Ishikawa (cell line): Measurements from ENCODE around the gene IGF2BP1.

ENCODE experiments used
- CEBPB ChIP-seq: IDR thresholded peaks from 2 replicates; pipeline ENCODE4 v1.6.1; 2012
- CREB1 ChIP-seq: IDR thresholded peaks from 2 replicates; pipeline ENCODE4 v1.6.1; 2012; ENCODE audit warnings: low read depth
- EGR1 ChIP-seq: IDR thresholded peaks from 2 replicates; pipeline ENCODE4 v1.6.1; 2012
- EP300 ChIP-seq: IDR thresholded peaks from 2 replicates; pipeline ENCODE4 v1.6.1; 2012; ENCODE audit warnings: borderline replicate concordance
- FOXM1 ChIP-seq: IDR thresholded peaks from 2 replicates; pipeline ENCODE4 v1.6.1; 2012; ENCODE audit warnings: low read depth, borderline replicate concordance
- MAX ChIP-seq: IDR thresholded peaks from 2 replicates; pipeline ENCODE4 v1.6.1; 2012
- NFIC ChIP-seq: IDR thresholded peaks from 2 replicates; pipeline ENCODE4 v1.6.1; 2012
- RAD21 ChIP-seq: IDR thresholded peaks from 2 replicates; pipeline ENCODE4 v1.6.1; 2012; ENCODE audit warnings: low read depth
- REST ChIP-seq: IDR thresholded peaks from 2 replicates; pipeline ENCODE4 v1.6.1; 2012; ENCODE audit warnings: low read depth, mild to moderate bottlenecking
- TAF1 ChIP-seq: IDR thresholded peaks from 2 replicates; pipeline ENCODE4 v1.6.1; 2012; ENCODE audit warnings: low read depth, mild to moderate bottlenecking
- TCF12 ChIP-seq: IDR thresholded peaks from 2 replicates; pipeline ENCODE4 v1.6.1; 2012; ENCODE audit warnings: low read depth
- TEAD4 ChIP-seq: IDR thresholded peaks from 2 replicates; pipeline ENCODE4 v1.6.1; 2012
- USF1 ChIP-seq: IDR thresholded peaks from 2 replicates; pipeline ENCODE4 v1.6.1; 2012
- YY1 ChIP-seq: IDR thresholded peaks from 2 replicates; pipeline ENCODE4 v1.6.1; 2012; ENCODE audit warnings: low read depth
- ZBTB7A ChIP-seq: IDR thresholded peaks from 2 replicates; pipeline ENCODE4 v1.6.1; 2012; ENCODE audit warnings: low read depth

Gene IGF2BP1

GRCh38 chr17:49071106-49071505 is 73.9 kb downstream of the IGF2BP1 start:
- no peak for TF ChIP-seq RAD21
- TF ChIP-seq MAX, result no peak
- no peak for TF ChIP-seq TCF12
- TF ChIP-seq EGR1, result no peak
- TF ChIP-seq TEAD4, result no peak
- no peak for TF ChIP-seq CREB1
- no peak for TF ChIP-seq EP300
- no peak for TF ChIP-seq USF1
- no peak for TF ChIP-seq NFIC
- TF ChIP-seq FOXM1, result no peak
- TF ChIP-seq REST, result no peak
- TF ChIP-seq YY1, result no peak
- no peak for TF ChIP-seq TAF1
- TF ChIP-seq ZBTB7A, result no peak
- no peak for TF ChIP-seq CEBPB

- TF ChIP-seq TAF1, result no peak
- TF ChIP-seq TEAD4, result no peak
- TF ChIP-seq ZBTB7A, result no peak
- no peak for TF ChIP-seq CREB1
- no peak for TF ChIP-seq NFIC
- TF ChIP-seq FOXM1, result no peak
- TF ChIP-seq EGR1, result no peak
- TF ChIP-seq REST, result no peak
- no peak for TF ChIP-seq TCF12
- no peak for TF ChIP-seq EP300
- no peak for TF ChIP-seq USF1
- TF ChIP-seq CEBPB, result no peak
- no peak for TF ChIP-seq RAD21
- no peak for TF ChIP-seq YY1
Measured at GRCh38 chr17:49074851-49075540, 77.8 kb downstream of the IGF2BP1 start.

- TF ChIP-seq FOXM1, result no peak
- TF ChIP-seq USF1, result no peak
Measured at GRCh38 chr17:49076573-49077384, 79.6 kb downstream of the IGF2BP1 start.

GRCh38 chr17:49078248-49078647 is 81.1 kb downstream of the IGF2BP1 start:
- no peak for TF ChIP-seq NFIC
- TF ChIP-seq REST, result no peak
- TF ChIP-seq ZBTB7A, result no peak
- no peak for TF ChIP-seq CREB1
- no peak for TF ChIP-seq RAD21
- TF ChIP-seq FOXM1, result no peak
- no peak for TF ChIP-seq TCF12
- no peak for TF ChIP-seq CEBPB
- TF ChIP-seq MAX, result no peak
- TF ChIP-seq TEAD4, result no peak
- TF ChIP-seq EP300, result no peak
- TF ChIP-seq USF1, result no peak
- no peak for TF ChIP-seq YY1
- TF ChIP-seq EGR1, result no peak
- no peak for TF ChIP-seq TAF1
